ENCODE results near the gene IL15. TPM values are rescaled to one million over a fixed set of nuclear protein-coding genes. Genes with fewer than 3 reads are reported as not detected.

Gene IL15
- total and polyA plus RNA-seq, 2 experiments from 2014 or later, result 5.8 to 7.6 TPM

- no peak overlapping the region for H3K27ac ChIP-seq
- no peaks in the 10 kb centered on the region for H3K36me3 ChIP-seq (ENCODE audit: low read depth)
- H3K27me3 ChIP-seq (replicated peaks; ENCODE audit: insufficient read depth), result no peaks in the 10 kb centered on the region
- in situ Hi-C loops (cut with MboI), result no loop called here
- no peak for TF ChIP-seq EZH2phosphoT487 (IDR thresholded peaks at IDR 0.05; ENCODE audit: insufficient read depth, low read depth)
- no peak for TF ChIP-seq EZH2 (IDR thresholded peaks at IDR 0.05; ENCODE audit: insufficient read depth, poor library complexity, severe bottlenecking)
- H3F3A ChIP-seq (ENCODE audit: insufficient read depth), result peaks cover 6% of the 10 kb centered on the region; the same call in 1 of the 2 replicates
- no peaks in the 10 kb centered on the region for H3K79me2 ChIP-seq (ENCODE audit: insufficient read depth)
- no peaks in the 10 kb centered on the region for H4K20me1 ChIP-seq (ENCODE audit: insufficient read depth)
- H3K9me2 ChIP-seq (ENCODE audit: insufficient read depth), result no peaks in the 10 kb centered on the region
- peaks cover 12% of the 10 kb centered on the region for H3K4me1 ChIP-seq (ENCODE audit: insufficient read depth)
- no peak for DNase-seq
- H3K9ac ChIP-seq, result no peak overlapping the region
- 87 to 89% methylated on average over 10 of the region's 10 CpGs for WGBS, 2 experiments (ENCODE audit: low coverage in 1 of 2, low lambda C conversion rate in 2 of 2, missing lambda C conversion rate in 2 of 2)
- H3K4me3 ChIP-seq, result no peak overlapping the region
- H2AFZ ChIP-seq, result peak overlapping the region; percentile 30; the same call in 1 of the 2 replicates
- no peak overlapping the region for H3K4me2 ChIP-seq (ENCODE audit: unreplicated experiment)
- no peaks in the 10 kb centered on the region for H3K9me3 ChIP-seq (ENCODE audit: low read depth)
These were observed 135.8 kb downstream of the IL15 start for GRCh38 chr4:141771889-141772830.

- Histone ChIP-seq H3K9me3 (ENCODE audit: low read depth) (no peaks in the 10 kb centered on the region), H2AFZ (no peak overlapping the region), H4K20me1 (ENCODE audit: insufficient read depth) (no peaks in the 10 kb centered on the region), H3K27ac (no peak overlapping the region), H3K9me2 (ENCODE audit: insufficient read depth) (no peaks in the 10 kb centered on the region), H3K4me3 (no peak overlapping the region), H3K79me2 (ENCODE audit: insufficient read depth) (no peaks in the 10 kb centered on the region), H3K36me3 (ENCODE audit: low read depth) (no peaks in the 10 kb centered on the region), H3F3A (ENCODE audit: insufficient read depth) (peaks cover 6% of the 10 kb centered on the region; the same call in 1 of the 2 replicates), H3K9ac (no peak overlapping the region), H3K4me2 (ENCODE audit: unreplicated experiment) (no peak overlapping the region), H3K4me1 (ENCODE audit: insufficient read depth) (peaks cover 12% of the 10 kb centered on the region), H3K27me3 (replicated peaks; ENCODE audit: insufficient read depth) (no peaks in the 10 kb centered on the region)
- in situ Hi-C loops (cut with MboI), result no loop called here
- 87 to 94% methylated on average over 2 of the region's 2 CpGs for WGBS, 2 experiments (ENCODE audit: low coverage in 1 of 2, low lambda C conversion rate in 2 of 2, missing lambda C conversion rate in 2 of 2)
- no peak for TF ChIP-seq EZH2phosphoT487 (IDR thresholded peaks at IDR 0.05; ENCODE audit: insufficient read depth, low read depth)
- no peak for TF ChIP-seq EZH2 (IDR thresholded peaks at IDR 0.05; ENCODE audit: insufficient read depth, poor library complexity, severe bottlenecking)
- no peak for DNase-seq
These were observed 136.5 kb downstream of the IL15 start for GRCh38 chr4:141772838-141773237.

- Histone ChIP-seq H3K9me2 (ENCODE audit: insufficient read depth) (no peaks in the 10 kb centered on the region), H4K20me1 (ENCODE audit: insufficient read depth) (no peaks in the 10 kb centered on the region), H3K4me3 (no peak overlapping the region), H3K9me3 (ENCODE audit: low read depth) (no peaks in the 10 kb centered on the region), H2AFZ (no peak overlapping the region), H3K9ac (no peak overlapping the region), H3K4me1 (ENCODE audit: insufficient read depth) (peaks cover 7% of the 10 kb centered on the region), H3K27me3 (replicated peaks; ENCODE audit: insufficient read depth) (no peaks in the 10 kb centered on the region), H3F3A (ENCODE audit: insufficient read depth) (no peaks in the 10 kb centered on the region), H3K4me2 (ENCODE audit: unreplicated experiment) (no peak overlapping the region), H3K36me3 (ENCODE audit: low read depth) (no peaks in the 10 kb centered on the region), H3K79me2 (ENCODE audit: insufficient read depth) (no peaks in the 10 kb centered on the region), H3K27ac (no peak overlapping the region)
- in situ Hi-C loops (cut with MboI), result no loop called here
- TF ChIP-seq EZH2 (IDR thresholded peaks at IDR 0.05; ENCODE audit: insufficient read depth, poor library complexity, severe bottlenecking) (no peak), EZH2phosphoT487 (IDR thresholded peaks at IDR 0.05; ENCODE audit: insufficient read depth, low read depth) (no peak)
- DNase-seq, result no peak
These were observed 145.8 kb downstream of the IL15 start for GRCh38 chr4:141782205-141782604.

Measured in GM23248 (cell line).